Transverse colon (tissue), 3 donors: Measurements from ENCODE around the gene SETD4.

Experiments
- CTCF ChIP-seq, 5 experiments: fragments of 200-600 bp in 3 of 5; fragments of 450-650 bp in 2 of 5; sonication (generic) in 3 of 5; IDR thresholded peaks; 1 replicate in 2 of 5; 2 replicates in 3 of 5; pipeline ENCODE4 v1.5.1; 2016 to 2017; ENCODE audit warnings: antibody characterized with exemption in 5 of 5, inconsistent platforms in 3 of 5, mild to moderate bottlenecking in 2 of 5, moderate library complexity in 1 of 5
- POLR2A ChIP-seq: fragments of 450-650 bp; IDR thresholded peaks from one replicate; pipeline ENCODE4 v1.6.1; 2016; ENCODE audit warnings: antibody characterized with exemption, mild to moderate bottlenecking, moderate library complexity

GRCh38 chr21:36055551-36055950 is 4.8 kb downstream of the SETD4 start:
- no peak for TF ChIP-seq CTCF (IDR thresholded peaks at IDR 0.05)
- no peak for TF ChIP-seq POLR2A
